DOHH2 (cell line): ENCODE data around the gene DOK7.
"Not testable (repeated sequence)": the region's sequence is repeated elsewhere in the genome, so short reads cannot be mapped to it uniquely, and the experiment has no call there.

Source experiments
- H3F3A ChIP-seq: fragments of 200-600 bp; sonication (generic), shearing (Covaris generic); 2 replicates; pipeline ENCODE4 v1.6.0; 2016; ENCODE audit warnings: antibody characterized with exemption, mild to moderate bottlenecking; ENCODE audit not compliant: control insufficient read depth, insufficient read depth
- H3K27ac ChIP-seq: fragments of 200-600 bp; sonication (generic); 2 replicates; pipeline ENCODE4 v1.5.1; 2014; ENCODE audit warnings: low read depth, mild to moderate bottlenecking, low read length, moderate library complexity
- H3K27me3 ChIP-seq: fragments of 200-600 bp; sonication (generic); 2 replicates; pipeline ENCODE4 v1.6.1; 2014; ENCODE audit warnings: mild to moderate bottlenecking, low read length, mixed read lengths; ENCODE audit not compliant: control insufficient read depth
- H3K36me3 ChIP-seq: fragments of 200-600 bp; sonication (generic); 2 replicates; pipeline ENCODE4 v1.6.1; 2014; ENCODE audit warnings: mild to moderate bottlenecking, low read length, moderate library complexity, mixed read lengths; ENCODE audit not compliant: control insufficient read depth
- H3K4me1 ChIP-seq: fragments of 200-600 bp; sonication (generic); 2 replicates; pipeline ENCODE4 v1.6.1; 2014; ENCODE audit warnings: mild to moderate bottlenecking, low read length, mixed read lengths; ENCODE audit not compliant: control insufficient read depth
- H3K4me2 ChIP-seq: fragments of 200-600 bp; sonication (generic); 2 replicates; pipeline ENCODE4 v1.6.0; 2014; ENCODE audit warnings: mild to moderate bottlenecking, low read length, moderate library complexity
- H3K4me3 ChIP-seq: fragments of 200-600 bp; sonication (generic); 2 replicates; pipeline ENCODE4 v1.5.1; 2014; ENCODE audit warnings: mild to moderate bottlenecking, low read length, mixed read lengths
- H3K79me2 ChIP-seq: fragments of 200-600 bp; sonication (generic); 2 replicates; pipeline ENCODE4 v1.6.1; 2014; ENCODE audit warnings: mild to moderate bottlenecking, low read length, mixed read lengths; ENCODE audit not compliant: control insufficient read depth
- H3K9me2 ChIP-seq: fragments of 200-600 bp; sonication (generic); replicated peaks from 2 replicates; pipeline ENCODE4 v1.6.1; 2014; ENCODE audit warnings: mild to moderate bottlenecking, low read length, mixed read lengths; ENCODE audit not compliant: control insufficient read depth
- H3K9me3 ChIP-seq: fragments of 200-600 bp; sonication (generic); 2 replicates; pipeline ENCODE4 v1.6.1; 2014; ENCODE audit warnings: antibody characterized with exemption, low read length, mixed read lengths; ENCODE audit not compliant: control insufficient read depth, insufficient read depth
- H4K20me1 ChIP-seq: fragments of 200-600 bp; sonication (generic); 2 replicates; pipeline ENCODE4 v1.6.0; 2014; ENCODE audit warnings: low read depth, mild to moderate bottlenecking, antibody characterized with exemption, low read length, moderate library complexity; ENCODE audit not compliant: control insufficient read depth, insufficient read depth
- CTCF ChIP-seq: fragments of 200-600 bp; sonication (generic); IDR thresholded peaks from one replicate; pipeline ENCODE4 v1.5.1; 2014; ENCODE audit warnings: antibody characterized with exemption, mild to moderate bottlenecking, low read depth, low read length; ENCODE audit not compliant: poor library complexity, severe bottlenecking
- EZH2phosphoT487 ChIP-seq: fragments of 200-600 bp; sonication (generic); IDR thresholded peaks from 2 replicates; pipeline ENCODE4 v1.6.1; 2017; ENCODE audit warnings: borderline replicate concordance, mild to moderate bottlenecking, antibody characterized with exemption, low read length, moderate library complexity, mixed read lengths

Gene DOK7

GRCh38 chr4:3508542-3508941 is 45.4 kb downstream of the DOK7 start:
- Histone ChIP-seq H3K27me3 (no peaks in the 10 kb centered on the region), H3F3A (no peaks in the 10 kb centered on the region), H4K20me1 (no peaks in the 10 kb centered on the region), H3K36me3 (peaks cover 46% of the 10 kb centered on the region), H3K9me3 (no peaks in the 10 kb centered on the region), H3K4me3 (no peak overlapping the region), H3K9me2 (no peaks in the 10 kb centered on the region), H3K27ac (no peak overlapping the region), H3K4me1 (no peaks in the 10 kb centered on the region), H3K4me2 (no peak overlapping the region), H3K79me2 (no peaks in the 10 kb centered on the region)
- TF ChIP-seq CTCF = no peak
- TF ChIP-seq EZH2phosphoT487 = no peak

- TF ChIP-seq CTCF (no peak), EZH2phosphoT487 (no peak)
- Histone ChIP-seq H3K4me1 (no peaks in the 10 kb centered on the region), H3K79me2 (no peaks in the 10 kb centered on the region), H3F3A (no peaks in the 10 kb centered on the region), H3K4me3 (no peak overlapping the region), H3K9me3 (no peaks in the 10 kb centered on the region), H3K27me3 (no peaks in the 10 kb centered on the region), H4K20me1 (no peaks in the 10 kb centered on the region), H3K36me3 (peaks cover 51% of the 10 kb centered on the region), H3K9me2 (no peaks in the 10 kb centered on the region), H3K27ac (no peak overlapping the region), H3K4me2 (no peak overlapping the region)
Observed at GRCh38 chr4:3510481-3510880, 47.4 kb downstream of the DOK7 start.

- Histone ChIP-seq H3K36me3 (peaks cover 53% of the 10 kb centered on the region), H3F3A (no peaks in the 10 kb centered on the region), H4K20me1 (no peaks in the 10 kb centered on the region), H3K4me1 (no peaks in the 10 kb centered on the region), H3K79me2 (no peaks in the 10 kb centered on the region), H3K9me2 (no peaks in the 10 kb centered on the region), H3K9me3 (no peaks in the 10 kb centered on the region), H3K27ac (no peak overlapping the region), H3K4me2 (no peak overlapping the region), H3K4me3 (no peak overlapping the region), H3K27me3 (no peaks in the 10 kb centered on the region)
- no peak for TF ChIP-seq CTCF
- TF ChIP-seq EZH2phosphoT487 = no peak
Observed at GRCh38 chr4:3511187-3511586, 48.1 kb downstream of the DOK7 start.

GRCh38 chr4:3511601-3512000 is 48.5 kb downstream of the DOK7 start:
- not testable (repeated sequence) for H3K9me2 ChIP-seq, H3K4me1 ChIP-seq, H3K27ac ChIP-seq, H4K20me1 ChIP-seq, H3K4me2 ChIP-seq, H3K9me3 ChIP-seq, H3K27me3 ChIP-seq, H3F3A ChIP-seq, H3K79me2 ChIP-seq, H3K4me3 ChIP-seq
- H3K36me3 ChIP-seq = peaks cover 56% of the 10 kb centered on the region
